Esophagus muscularis mucosa (tissue), 3 donors: ENCODE data around the gene COBL.

Experiments used
- CTCF ChIP-seq, 3 experiments: fragments of 200-600 bp in 2 of 3; fragments of 450-650 bp in 1 of 3; sonication (generic) in 2 of 3; IDR thresholded peaks; one replicate each; pipeline ENCODE4 v1.5.1; 2017 to 2019; ENCODE audit warnings: antibody characterized with exemption in 3 of 3, mild to moderate bottlenecking in 2 of 3, moderate library complexity in 1 of 3
- POLR2A ChIP-seq: fragments of 450-650 bp; IDR thresholded peaks from one replicate; pipeline ENCODE4 v1.6.1; 2017; ENCODE audit warnings: antibody characterized with exemption, moderate library complexity, mild to moderate bottlenecking, low read depth

GRCh38 chr7:51126324-51126723 lies 190.3 kb downstream of the COBL start:
- TF ChIP-seq CTCF (IDR thresholded peaks at IDR 0.05) (no peak), POLR2A (no peak)
